Measurements from ENCODE around the gene XCL1. TPM values are rescaled to one million over a fixed set of nuclear protein-coding genes. Genes with fewer than 3 reads are reported as not detected.
"Not testable (repeated sequence)": the region's sequence is repeated elsewhere in the genome, so short reads cannot be mapped to it uniquely, and the experiment has no call there.

XCL1 gene
- total RNA-seq, 1 experiment from 2014 or later, result 1.4 TPM

DNA sequence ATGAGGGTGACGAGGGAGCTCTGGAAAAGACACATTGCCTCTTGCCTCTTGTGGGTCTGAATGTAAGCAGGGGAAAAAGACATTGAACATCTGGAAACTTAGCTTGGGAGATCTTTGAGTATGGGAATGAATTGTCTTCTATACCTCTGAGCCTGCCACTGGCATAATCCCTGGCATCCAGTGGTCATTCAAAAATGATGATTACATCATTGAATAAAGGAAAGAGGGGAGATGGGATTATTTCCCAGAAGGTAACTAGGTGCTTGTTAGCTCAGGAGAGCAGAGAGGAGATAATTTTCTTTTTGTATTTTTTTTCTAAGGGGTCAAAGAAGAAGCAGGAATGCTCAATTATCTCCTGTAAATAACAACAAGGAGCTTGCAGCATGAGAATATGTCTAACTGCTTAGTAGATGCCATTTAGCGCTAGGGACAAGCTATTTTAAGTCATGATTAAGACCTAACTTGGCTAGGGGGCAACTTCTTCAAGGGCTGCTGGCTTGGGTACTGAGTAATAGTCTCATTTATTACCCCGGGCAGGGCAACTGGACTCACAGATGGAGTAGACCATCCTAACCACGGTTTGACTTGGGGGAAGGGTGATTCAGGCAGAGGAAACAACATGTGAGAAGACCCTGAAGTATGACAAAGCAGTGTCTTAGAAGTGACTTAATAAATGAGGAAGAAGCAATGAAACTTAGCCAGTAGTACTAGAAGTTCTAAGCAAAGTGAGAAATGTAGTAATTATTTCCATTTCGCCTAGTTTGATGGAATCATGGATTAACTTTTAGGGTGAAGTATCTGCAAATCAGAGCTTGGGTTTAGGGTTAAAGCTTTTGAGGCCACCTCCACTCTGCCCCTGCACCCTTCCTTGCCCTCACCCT is 21.6 kb upstream of the XCL1 start:
- no peak for DNase-seq
- Histone ChIP-seq H3K36me3 (replicated peaks; ENCODE audit: control insufficient read depth, insufficient read depth, low read length) (no peaks in the 10 kb centered on the region), H3K27me3 (ENCODE audit: control insufficient read depth, insufficient read depth, low read length) (no peaks in the 10 kb centered on the region), H3K4me3 (ENCODE audit: insufficient read depth, low read depth, low read length) (no peak overlapping the region)

DNA sequence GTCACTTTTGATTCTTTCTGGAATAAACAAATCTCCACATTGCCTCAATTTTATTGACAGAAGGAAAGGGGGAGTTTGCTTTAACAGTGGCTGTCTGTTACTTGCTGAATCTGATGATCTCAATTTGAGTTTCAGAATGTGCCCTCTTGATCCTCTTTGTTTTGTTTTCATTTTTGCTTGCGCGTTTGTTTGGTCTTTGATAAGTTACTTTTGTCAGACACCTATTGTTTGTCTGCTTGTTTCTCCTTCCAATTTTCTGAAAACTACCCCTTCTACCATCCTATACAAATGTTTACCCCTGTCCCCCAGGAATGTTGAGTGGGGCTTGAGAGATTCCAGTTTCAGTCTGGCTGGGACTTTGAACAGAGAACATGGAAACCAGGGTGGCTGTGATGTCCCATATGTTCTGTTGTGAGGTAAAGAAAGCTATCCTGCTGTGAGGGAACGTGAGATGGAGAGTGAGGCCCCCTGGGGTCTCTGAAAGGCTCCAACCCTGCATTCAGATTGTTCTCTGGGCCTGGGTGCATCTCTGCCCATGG is 20.8 kb upstream of the XCL1 start:
- Histone ChIP-seq H3K27me3 (ENCODE audit: control insufficient read depth, insufficient read depth, low read length) (no peaks in the 10 kb centered on the region), H3K36me3 (replicated peaks; ENCODE audit: control insufficient read depth, insufficient read depth, low read length) (no peaks in the 10 kb centered on the region), H3K4me3 (ENCODE audit: insufficient read depth, low read depth, low read length) (no peak overlapping the region)
- no peak for DNase-seq

DNA sequence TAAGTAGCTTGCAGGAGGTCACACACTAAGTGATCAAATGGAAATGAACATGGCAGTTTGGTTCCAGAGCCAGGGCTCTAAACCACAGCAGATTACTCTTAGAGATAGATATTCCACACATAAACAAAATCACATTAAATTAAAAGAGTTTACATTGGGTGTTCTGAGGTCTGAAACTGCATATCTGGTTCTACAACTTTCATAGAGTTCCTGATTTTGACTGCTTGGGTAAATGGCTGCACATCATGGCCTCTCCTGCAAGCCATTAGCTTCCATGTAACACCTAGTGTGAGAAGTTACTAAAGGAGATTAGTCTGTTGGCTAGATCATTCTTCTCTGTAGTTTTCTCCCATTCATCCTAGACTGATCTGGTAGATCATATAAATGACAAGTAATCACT is 19.8 kb upstream of the XCL1 start:
- Histone ChIP-seq H3K36me3 (replicated peaks; ENCODE audit: control insufficient read depth, insufficient read depth, low read length) (no peaks in the 10 kb centered on the region), H3K4me3 (ENCODE audit: insufficient read depth, low read depth, low read length) (no peak overlapping the region), H3K27me3 (ENCODE audit: control insufficient read depth, insufficient read depth, low read length) (no peaks in the 10 kb centered on the region)
- no peak for DNase-seq

- no peak for DNase-seq
- no peak overlapping the region for H3K4me3 ChIP-seq (ENCODE audit: insufficient read depth, low read depth, low read length)
- H3K36me3 ChIP-seq (replicated peaks; ENCODE audit: control insufficient read depth, insufficient read depth, low read length), result no peaks in the 10 kb centered on the region
- no peaks in the 10 kb centered on the region for H3K27me3 ChIP-seq (ENCODE audit: control insufficient read depth, insufficient read depth, low read length)
Observed at GRCh38 chr1:168560370-168560769, 16.0 kb upstream of the XCL1 start.

DNA sequence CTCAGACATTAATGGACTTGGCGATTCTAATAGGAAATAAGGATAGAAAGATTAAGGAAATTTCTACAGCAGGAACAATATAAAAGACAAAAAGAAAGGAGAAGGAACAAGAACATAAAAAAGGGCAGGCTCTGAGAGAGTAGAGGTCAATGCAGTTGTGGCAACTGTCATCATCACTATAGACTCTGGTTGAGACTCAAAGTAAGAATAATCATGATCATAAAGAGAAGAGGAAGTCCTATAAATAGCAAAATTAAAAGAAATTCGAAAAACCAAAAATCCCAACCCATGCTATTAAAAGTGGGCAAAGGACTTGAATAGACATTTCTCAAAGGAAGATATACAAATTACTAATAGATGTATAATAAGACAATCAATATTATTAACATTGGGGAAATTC is 14.4 kb upstream of the XCL1 start:
- Histone ChIP-seq H3K27me3 (ENCODE audit: control insufficient read depth, insufficient read depth, low read length) (no peaks in the 10 kb centered on the region), H3K4me3 (ENCODE audit: insufficient read depth, low read depth, low read length) (no peak overlapping the region), H3K36me3 (replicated peaks; ENCODE audit: control insufficient read depth, insufficient read depth, low read length) (no peaks in the 10 kb centered on the region)
- DNase-seq, result no peak

GRCh38 chr1:168565825-168566224 is 10.6 kb upstream of the XCL1 start:
- Histone ChIP-seq H3K27me3 (ENCODE audit: control insufficient read depth, insufficient read depth, low read length) (no peaks in the 10 kb centered on the region), H3K4me3 (ENCODE audit: insufficient read depth, low read depth, low read length) (no peak overlapping the region), H3K36me3 (replicated peaks; ENCODE audit: control insufficient read depth, insufficient read depth, low read length) (no peaks in the 10 kb centered on the region)
- no peak for DNase-seq

DNA sequence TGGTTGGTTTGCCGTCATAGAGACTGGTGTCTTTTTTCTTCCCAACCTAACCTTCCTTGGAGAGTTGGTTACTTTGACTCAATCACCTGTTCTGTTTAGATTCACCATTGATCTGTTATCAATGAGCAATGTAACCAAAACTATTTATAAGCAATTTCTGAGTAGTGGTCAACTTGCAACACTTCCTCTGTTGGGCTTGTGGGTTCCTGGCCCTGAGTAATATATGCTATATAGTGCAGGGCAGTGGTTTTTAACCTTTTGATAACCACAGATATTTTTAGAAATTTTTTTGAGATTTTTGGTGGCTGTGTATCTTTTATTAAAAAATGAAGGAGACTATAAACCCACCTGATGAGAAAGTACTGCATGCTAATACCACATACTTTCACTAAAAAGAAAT is 9.4 kb upstream of the XCL1 start:
- no peak overlapping the region for H3K4me3 ChIP-seq (ENCODE audit: insufficient read depth, low read depth, low read length)
- H3K36me3 ChIP-seq (replicated peaks; ENCODE audit: control insufficient read depth, insufficient read depth, low read length), result no peaks in the 10 kb centered on the region
- no peak for DNase-seq
- no peaks in the 10 kb centered on the region for H3K27me3 ChIP-seq (ENCODE audit: control insufficient read depth, insufficient read depth, low read length)

DNA sequence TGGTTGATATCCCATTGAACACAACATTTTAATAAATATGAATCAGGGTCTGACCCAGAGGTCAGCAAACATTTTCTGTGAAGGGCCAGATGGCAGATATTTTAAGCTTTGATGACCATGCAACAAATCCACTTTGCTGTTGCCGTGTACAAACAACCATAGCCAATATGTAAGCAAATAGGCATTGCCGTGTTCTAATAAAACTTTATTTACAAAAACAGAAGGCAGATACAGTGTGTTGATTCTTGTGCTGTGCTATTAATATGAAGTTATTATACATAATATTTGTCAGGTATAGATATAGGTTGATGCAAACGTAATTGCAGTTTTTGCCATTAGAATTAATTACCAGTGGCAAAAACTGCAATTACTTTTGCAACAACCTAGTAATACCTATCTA is 8.8 kb upstream of the XCL1 start:
- H3K4me3 ChIP-seq (ENCODE audit: insufficient read depth, low read depth, low read length), result no peak overlapping the region
- no peak for DNase-seq
- H3K27me3 ChIP-seq (ENCODE audit: control insufficient read depth, insufficient read depth, low read length), result no peaks in the 10 kb centered on the region
- H3K36me3 ChIP-seq (replicated peaks; ENCODE audit: control insufficient read depth, insufficient read depth, low read length), result no peaks in the 10 kb centered on the region

- DNase-seq, result no peak
- H3K4me3 ChIP-seq (ENCODE audit: insufficient read depth, low read depth, low read length), result no peak overlapping the region
- no peaks in the 10 kb centered on the region for H3K36me3 ChIP-seq (replicated peaks; ENCODE audit: control insufficient read depth, insufficient read depth, low read length)
- H3K27me3 ChIP-seq (ENCODE audit: control insufficient read depth, insufficient read depth, low read length), result no peaks in the 10 kb centered on the region
Observed at GRCh38 chr1:168568346-168568745, 8.1 kb upstream of the XCL1 start.

GRCh38 chr1:168570652-168571051 is 5.8 kb upstream of the XCL1 start:
- no peaks in the 10 kb centered on the region for H3K36me3 ChIP-seq (replicated peaks; ENCODE audit: control insufficient read depth, insufficient read depth, low read length)
- DNase-seq, result no peak
- H3K4me3 ChIP-seq (ENCODE audit: insufficient read depth, low read depth, low read length), result no peak overlapping the region
- no peaks in the 10 kb centered on the region for H3K27me3 ChIP-seq (ENCODE audit: control insufficient read depth, insufficient read depth, low read length)

- Histone ChIP-seq H3K36me3 (replicated peaks; ENCODE audit: control insufficient read depth, insufficient read depth, low read length) (no peaks in the 10 kb centered on the region), H3K27me3 (ENCODE audit: control insufficient read depth, insufficient read depth, low read length) (no peaks in the 10 kb centered on the region), H3K4me3 (ENCODE audit: insufficient read depth, low read depth, low read length) (no peak overlapping the region)
- no peak for DNase-seq
Observed at GRCh38 chr1:168572633-168573032, 3.8 kb upstream of the XCL1 start.

DNA sequence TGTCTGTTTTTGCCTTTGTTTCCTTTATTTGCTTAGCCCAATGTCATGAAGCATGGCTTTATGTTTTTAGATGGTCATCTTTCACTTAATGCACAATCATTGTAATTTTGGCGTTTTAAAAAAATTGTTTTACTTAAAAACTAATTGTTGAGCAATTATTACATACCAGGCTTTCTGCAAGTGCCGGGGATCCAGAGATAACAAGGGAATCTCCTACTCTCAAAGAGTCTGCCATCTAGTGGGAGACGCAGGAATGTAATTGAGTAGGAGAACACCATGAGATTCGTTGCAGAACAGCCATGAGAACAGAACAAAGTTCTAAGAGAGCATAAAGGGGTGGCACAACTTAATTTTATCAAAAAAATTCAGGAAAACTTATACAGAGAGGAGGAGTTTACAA is 2.2 kb upstream of the XCL1 start:
- DNase-seq, result not testable (repeated sequence)

GRCh38 chr1:168578531-168579185 is 2.3 kb downstream of the XCL1 start:
- not testable (repeated sequence) for H3K4me3 ChIP-seq (ENCODE audit: insufficient read depth, low read depth, low read length); H3K27me3 ChIP-seq (ENCODE audit: control insufficient read depth, insufficient read depth, low read length); H3K36me3 ChIP-seq (replicated peaks; ENCODE audit: control insufficient read depth, insufficient read depth, low read length); DNase-seq

More for the DNA sequence above, 2.2 kb upstream of the XCL1 start:
- H3K27me3 ChIP-seq (ENCODE audit: control insufficient read depth, insufficient read depth, low read length); H3K36me3 ChIP-seq (replicated peaks; ENCODE audit: control insufficient read depth, insufficient read depth, low read length); H3K4me3 ChIP-seq (ENCODE audit: insufficient read depth, low read depth, low read length): not testable (repeated sequence)

DNA sequence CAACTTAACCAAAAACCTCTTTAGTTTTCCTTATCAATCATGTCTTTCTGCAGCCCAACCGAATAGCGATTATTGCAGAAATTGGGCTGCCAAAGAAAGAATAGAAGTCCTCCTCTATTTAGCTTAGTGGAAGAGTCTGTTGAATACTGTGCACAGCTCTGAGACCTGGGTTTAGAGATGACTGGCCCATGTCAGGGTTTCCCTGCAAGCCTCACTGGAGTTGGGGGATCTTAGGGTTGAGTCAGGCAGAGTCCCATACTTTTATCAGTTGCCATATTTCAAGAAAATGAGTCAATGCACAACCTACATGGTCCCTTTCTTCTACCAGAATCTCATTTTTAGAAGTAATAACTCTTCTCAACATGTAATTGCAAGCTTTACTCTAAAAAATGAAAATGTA is 3.9 kb downstream of the XCL1 start:
- not testable (repeated sequence) for DNase-seq; H3K27me3 ChIP-seq (ENCODE audit: control insufficient read depth, insufficient read depth, low read length); H3K36me3 ChIP-seq (replicated peaks; ENCODE audit: control insufficient read depth, insufficient read depth, low read length); H3K4me3 ChIP-seq (ENCODE audit: insufficient read depth, low read depth, low read length)

- DNase-seq; H3K4me3 ChIP-seq (ENCODE audit: insufficient read depth, low read depth, low read length); H3K36me3 ChIP-seq (replicated peaks; ENCODE audit: control insufficient read depth, insufficient read depth, low read length); H3K27me3 ChIP-seq (ENCODE audit: control insufficient read depth, insufficient read depth, low read length): not testable (repeated sequence)
Observed at GRCh38 chr1:168580991-168581390, 4.6 kb downstream of the XCL1 start.

Measured in H7 (cell line).